Tibial nerve (tissue), 4 donors: ENCODE results near the gene CROCC2.

Experiments
- EP300 ChIP-seq, 2 donors: sonication (generic); formaldehyde crosslinking; IDR thresholded peaks; one replicate each; pipeline ENCODE4 v1.6.1; 2017; ENCODE audit warnings: antibody characterized with exemption in 2 of 2, mild to moderate bottlenecking in 1 of 2
- POLR2A ChIP-seq, 2 donors: fragments of 450-650 bp; IDR thresholded peaks; one replicate each; pipeline ENCODE4 v1.6.1; 2017; ENCODE audit warnings: antibody characterized with exemption in 2 of 2, mild to moderate bottlenecking in 2 of 2, moderate library complexity in 2 of 2
- TF ChIP-seq, protein P1 (sequence below), 5 experiments: fragments of 200-600 bp in 3 of 5; fragments of 450-650 bp in 2 of 5; sonication (generic) in 3 of 5; IDR thresholded peaks; one replicate each; pipeline ENCODE4 v1.5.1; 2016 to 2019; ENCODE audit warnings: antibody characterized with exemption in 5 of 5, mild to moderate bottlenecking in 3 of 5, moderate library complexity in 2 of 5

DNA sequence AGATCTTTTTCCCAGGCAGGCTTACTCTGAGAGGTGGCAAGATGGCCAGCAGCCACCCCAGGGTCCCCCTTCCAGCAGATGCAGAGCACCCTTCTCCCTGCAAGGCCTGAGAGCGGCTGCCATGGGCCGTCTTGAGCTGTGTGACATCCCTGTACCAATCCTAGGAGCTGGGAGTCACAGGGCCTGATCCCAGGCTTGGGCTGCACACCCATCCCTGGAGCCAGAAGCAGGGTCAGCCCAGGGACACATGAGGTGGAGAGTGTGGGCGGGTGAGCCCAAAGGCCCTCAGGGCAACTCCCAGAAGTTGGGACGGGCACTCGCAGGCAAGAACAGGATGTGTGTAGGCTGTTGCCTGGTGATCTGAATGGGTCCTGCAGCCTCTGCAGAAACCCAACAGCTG lies 40.5 kb downstream of the CROCC2 start:
- TF ChIP-seq EP300 (IDR thresholded peaks at IDR 0.05) (no peak), POLR2A (IDR thresholded peaks at IDR 0.05) (no peak)
- TF ChIP-seq, protein P1, sequence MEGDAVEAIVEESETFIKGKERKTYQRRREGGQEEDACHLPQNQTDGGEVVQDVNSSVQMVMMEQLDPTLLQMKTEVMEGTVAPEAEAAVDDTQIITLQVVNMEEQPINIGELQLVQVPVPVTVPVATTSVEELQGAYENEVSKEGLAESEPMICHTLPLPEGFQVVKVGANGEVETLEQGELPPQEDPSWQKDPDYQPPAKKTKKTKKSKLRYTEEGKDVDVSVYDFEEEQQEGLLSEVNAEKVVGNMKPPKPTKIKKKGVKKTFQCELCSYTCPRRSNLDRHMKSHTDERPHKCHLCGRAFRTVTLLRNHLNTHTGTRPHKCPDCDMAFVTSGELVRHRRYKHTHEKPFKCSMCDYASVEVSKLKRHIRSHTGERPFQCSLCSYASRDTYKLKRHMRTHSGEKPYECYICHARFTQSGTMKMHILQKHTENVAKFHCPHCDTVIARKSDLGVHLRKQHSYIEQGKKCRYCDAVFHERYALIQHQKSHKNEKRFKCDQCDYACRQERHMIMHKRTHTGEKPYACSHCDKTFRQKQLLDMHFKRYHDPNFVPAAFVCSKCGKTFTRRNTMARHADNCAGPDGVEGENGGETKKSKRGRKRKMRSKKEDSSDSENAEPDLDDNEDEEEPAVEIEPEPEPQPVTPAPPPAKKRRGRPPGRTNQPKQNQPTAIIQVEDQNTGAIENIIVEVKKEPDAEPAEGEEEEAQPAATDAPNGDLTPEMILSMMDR (IDR thresholded peaks at IDR 0.05) = no peak
